Vagina (tissue), 2 donors: Measurements from ENCODE around the gene PMPCA. TPM values are rescaled to one million over a fixed set of nuclear protein-coding genes. Genes with fewer than 3 reads are reported as not detected.

ENCODE experiments used
- DNase-seq, 2 donors: peaks; one replicate each; pipeline ENCODE4 v3.0.0-alpha.2; 2017; ENCODE audit errors: extremely low spot score in 2 of 2
- H3K27ac ChIP-seq: fragments of 200-600 bp; sonication (generic); one replicate; pipeline ENCODE4 v1.5.1; 2019
- H3K27me3 ChIP-seq: fragments of 200-600 bp; sonication (generic); one replicate; pipeline ENCODE4 v1.5.1; 2019
- H3K36me3 ChIP-seq, 2 donors: fragments of 200-600 bp; sonication (generic); one replicate each; pipeline ENCODE4 v1.5.1; 2017 to 2019
- H3K4me1 ChIP-seq: fragments of 200-600 bp; sonication (generic); one replicate; pipeline ENCODE4 v1.5.1; 2019
- H3K4me3 ChIP-seq, 2 donors: fragments of 200-600 bp; sonication (generic); 1 replicate in 1 of 2; 2 replicates in 1 of 2; pipeline ENCODE4 v1.5.1; 2016 to 2019
- H3K9me3 ChIP-seq: fragments of 200-600 bp; sonication (generic); one replicate; pipeline ENCODE4 v1.5.1; 2019
- POLR2A ChIP-seq, 2 donors: fragments of 450-650 bp; IDR thresholded peaks; one replicate each; pipeline ENCODE4 v1.6.1; 2017; ENCODE audit warnings: antibody characterized with exemption in 2 of 2, mild to moderate bottlenecking in 2 of 2, moderate library complexity in 2 of 2
- POLR2AphosphoS5 ChIP-seq, 2 donors: sonication (generic); formaldehyde crosslinking; IDR thresholded peaks; one replicate each; pipeline ENCODE4 v1.9.0; 2017; ENCODE audit warnings: antibody characterized with exemption in 2 of 2, mild to moderate bottlenecking in 2 of 2, low read depth in 1 of 2; ENCODE audit not compliant: insufficient read depth in 1 of 2
- intact Hi-C: fragments of 100-400 bp; cut with DNase I; formaldehyde crosslinking; loops from one replicate; pipeline ENCODE4 v1.15.1; 2023
- total RNA-seq: library from RNA; depleted of rRNA; stranded (reverse); fragments of >200 nt; gene quantifications from one replicate; pipeline ENCODE4 v1.2.3, GENCODE V29; 2016
- TF ChIP-seq, protein P1 (sequence below), 3 experiments: fragments of 450-650 bp in 2 of 3; fragments of 200-600 bp in 1 of 3; sonication (generic) in 1 of 3; IDR thresholded peaks; one replicate each; pipeline ENCODE4 v1.5.1; 2017 to 2019; ENCODE audit warnings: antibody characterized with exemption in 3 of 3, mild to moderate bottlenecking in 2 of 3, moderate library complexity in 2 of 3

The PMPCA gene
- total RNA-seq, 1 donor from 2014 or later: 23.6 TPM

DNA sequence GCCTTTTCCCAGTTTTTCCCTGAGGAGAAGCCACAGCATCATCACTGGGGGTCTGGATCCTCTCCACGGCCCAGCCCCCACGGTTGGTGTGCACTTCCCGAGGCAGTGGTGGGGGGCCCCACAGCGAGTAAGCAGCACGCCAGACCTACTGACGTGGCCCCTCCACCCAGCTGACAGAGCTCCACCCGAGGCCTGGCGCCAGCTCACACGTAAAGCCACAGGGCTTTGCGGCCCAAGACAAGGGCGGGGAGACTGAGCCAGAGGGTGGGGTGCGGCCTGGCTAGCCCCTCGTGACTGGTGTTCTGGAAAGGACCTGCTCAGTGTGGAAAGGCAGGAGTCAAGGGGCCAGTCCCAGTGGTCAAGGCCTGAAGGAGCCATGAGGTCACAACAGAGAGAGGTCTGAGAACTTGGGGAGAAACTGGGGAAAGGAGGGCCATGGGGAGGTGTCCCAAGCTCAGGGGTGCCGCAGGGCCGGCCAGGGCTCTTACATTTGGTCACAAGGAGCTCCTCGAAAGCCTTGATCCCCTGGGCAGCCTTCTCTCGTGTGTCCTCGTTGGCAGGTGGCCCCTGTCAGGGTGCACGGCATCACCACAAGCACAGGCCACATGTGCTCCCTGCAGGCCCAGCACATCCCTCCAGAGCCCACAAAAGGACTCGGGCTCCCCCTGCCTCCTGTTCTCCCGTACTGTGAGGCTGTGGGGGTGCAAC is 16.0 kb upstream of the PMPCA start:
- H3K4me3 ChIP-seq: no peak overlapping the region
- DNase-seq: no peak
- no peaks in the 10 kb centered on the region for H3K9me3 ChIP-seq
- H3K27me3 ChIP-seq: no peaks in the 10 kb centered on the region
- peaks cover 0 to 78% of the 10 kb centered on the region in 2 donors for H3K36me3 ChIP-seq
- intact Hi-C loops: no loop called here
- H3K4me1 ChIP-seq: peaks cover 11% of the 10 kb centered on the region
- no peak overlapping the region for H3K27ac ChIP-seq
- TF ChIP-seq POLR2AphosphoS5 (IDR thresholded peaks at IDR 0.05; ENCODE audit: insufficient read depth in 1 of 2, low read depth in 1 of 2) (no peak), POLR2A (IDR thresholded peaks at IDR 0.05) (no peak)
- TF ChIP-seq, protein P1, sequence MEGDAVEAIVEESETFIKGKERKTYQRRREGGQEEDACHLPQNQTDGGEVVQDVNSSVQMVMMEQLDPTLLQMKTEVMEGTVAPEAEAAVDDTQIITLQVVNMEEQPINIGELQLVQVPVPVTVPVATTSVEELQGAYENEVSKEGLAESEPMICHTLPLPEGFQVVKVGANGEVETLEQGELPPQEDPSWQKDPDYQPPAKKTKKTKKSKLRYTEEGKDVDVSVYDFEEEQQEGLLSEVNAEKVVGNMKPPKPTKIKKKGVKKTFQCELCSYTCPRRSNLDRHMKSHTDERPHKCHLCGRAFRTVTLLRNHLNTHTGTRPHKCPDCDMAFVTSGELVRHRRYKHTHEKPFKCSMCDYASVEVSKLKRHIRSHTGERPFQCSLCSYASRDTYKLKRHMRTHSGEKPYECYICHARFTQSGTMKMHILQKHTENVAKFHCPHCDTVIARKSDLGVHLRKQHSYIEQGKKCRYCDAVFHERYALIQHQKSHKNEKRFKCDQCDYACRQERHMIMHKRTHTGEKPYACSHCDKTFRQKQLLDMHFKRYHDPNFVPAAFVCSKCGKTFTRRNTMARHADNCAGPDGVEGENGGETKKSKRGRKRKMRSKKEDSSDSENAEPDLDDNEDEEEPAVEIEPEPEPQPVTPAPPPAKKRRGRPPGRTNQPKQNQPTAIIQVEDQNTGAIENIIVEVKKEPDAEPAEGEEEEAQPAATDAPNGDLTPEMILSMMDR (IDR thresholded peaks at IDR 0.05): no peak

DNA sequence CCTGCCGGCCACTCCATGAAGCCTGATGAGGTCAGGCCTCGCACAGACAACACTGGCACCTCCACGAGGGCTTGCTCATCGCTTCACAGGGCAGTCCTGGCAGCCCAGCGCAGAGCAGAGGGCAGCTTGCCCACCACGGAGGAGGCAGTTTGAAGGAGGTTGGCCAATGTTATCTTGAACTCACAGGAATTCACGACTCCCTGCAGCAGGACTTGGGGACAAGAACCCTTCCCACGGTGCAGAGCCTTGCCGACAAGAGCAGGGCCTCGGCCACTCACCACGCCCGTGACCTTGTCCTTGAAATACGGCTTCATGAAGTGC is 15.5 kb upstream of the PMPCA start:
- intact Hi-C loops: no loop called here
- no peaks in the 10 kb centered on the region for H3K9me3 ChIP-seq
- H3K4me3 ChIP-seq: no peak overlapping the region
- DNase-seq: no peak
- TF ChIP-seq POLR2AphosphoS5 (IDR thresholded peaks at IDR 0.05; ENCODE audit: insufficient read depth in 1 of 2, low read depth in 1 of 2) (no peak), POLR2A (IDR thresholded peaks at IDR 0.05) (no peak)
- TF ChIP-seq, protein P1 (IDR thresholded peaks at IDR 0.05): no peak
- H3K4me1 ChIP-seq: peaks cover 13% of the 10 kb centered on the region
- no peaks in the 10 kb centered on the region for H3K27me3 ChIP-seq
- H3K36me3 ChIP-seq: peaks cover 0 to 73% of the 10 kb centered on the region in 2 donors
- no peak overlapping the region for H3K27ac ChIP-seq

DNA sequence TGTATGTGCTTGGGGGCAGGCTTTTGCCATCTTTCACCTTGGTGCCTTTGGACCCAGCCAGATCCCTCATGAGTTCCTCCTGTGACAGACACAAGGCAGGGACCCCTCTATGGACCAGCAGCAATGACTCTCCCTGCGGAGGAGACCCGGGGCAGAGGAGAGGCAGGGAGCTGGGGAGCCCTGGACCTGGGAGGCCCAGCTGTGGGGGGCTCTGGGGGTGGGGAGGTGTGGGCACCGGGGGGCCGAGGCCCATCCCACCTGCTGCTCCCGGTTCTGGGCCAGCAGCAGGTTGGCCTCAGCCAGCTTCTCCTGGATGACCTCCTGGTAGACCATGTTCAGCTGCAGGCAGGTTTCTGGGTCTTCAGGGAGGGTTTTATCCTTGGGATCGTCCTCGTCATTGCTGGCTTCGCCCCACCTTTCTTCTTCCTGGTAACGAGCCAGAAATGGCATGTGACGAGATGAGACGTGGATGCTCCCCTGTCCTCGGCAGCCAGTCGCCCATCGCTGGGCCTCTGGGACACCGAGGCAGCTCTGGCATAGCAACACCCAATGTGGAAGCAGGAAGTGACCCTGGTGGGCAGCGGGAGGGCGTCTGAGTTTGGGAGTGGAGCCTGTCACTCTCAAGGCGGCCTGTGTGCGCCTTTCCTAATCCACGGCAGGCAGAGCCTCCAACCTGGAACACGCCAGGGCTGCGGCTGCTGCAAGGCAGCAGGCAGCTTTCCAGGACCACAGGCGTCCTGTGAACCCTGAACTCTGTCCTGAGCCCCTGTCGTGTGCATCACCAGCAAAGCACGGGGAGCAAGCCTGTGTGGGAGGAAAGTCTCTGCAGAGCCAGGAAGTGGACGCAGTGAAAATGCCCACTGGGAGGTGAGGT is 14.9 kb upstream of the PMPCA start:
- H3K9me3 ChIP-seq: no peaks in the 10 kb centered on the region
- intact Hi-C loops: no loop called here
- TF ChIP-seq POLR2A (IDR thresholded peaks at IDR 0.05) (no peak), POLR2AphosphoS5 (IDR thresholded peaks at IDR 0.05; ENCODE audit: insufficient read depth in 1 of 2, low read depth in 1 of 2) (no peak)
- TF ChIP-seq, protein P1 (IDR thresholded peaks at IDR 0.05): no peak
- H3K27ac ChIP-seq: no peak overlapping the region
- no peaks in the 10 kb centered on the region for H3K27me3 ChIP-seq
- no peak overlapping the region for H3K4me3 ChIP-seq
- no peak for DNase-seq
- peaks cover 18% of the 10 kb centered on the region for H3K4me1 ChIP-seq
- peaks cover 0 to 72% of the 10 kb centered on the region in 2 donors for H3K36me3 ChIP-seq

DNA sequence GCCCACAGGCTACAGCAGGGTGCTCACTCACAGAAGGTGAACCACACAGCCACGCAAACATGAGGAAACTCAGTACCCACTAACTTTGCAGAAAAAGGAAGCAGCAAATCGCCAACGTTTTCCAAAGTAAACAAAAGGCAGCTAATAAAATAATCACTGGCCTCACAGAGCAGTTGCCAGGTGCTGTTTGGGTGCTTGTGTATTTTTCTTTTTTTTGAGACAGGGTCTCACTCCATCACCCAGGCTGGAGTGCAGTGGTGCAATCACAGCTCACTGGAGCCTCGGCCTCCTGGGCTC is 14.3 kb upstream of the PMPCA start:
- peaks cover 21% of the 10 kb centered on the region for H3K4me1 ChIP-seq
- H3K27me3 ChIP-seq: no peaks in the 10 kb centered on the region
- no peak overlapping the region for H3K27ac ChIP-seq
- no peaks in the 10 kb centered on the region for H3K9me3 ChIP-seq
- intact Hi-C loops: no loop called here
- no peak for TF ChIP-seq POLR2A (IDR thresholded peaks at IDR 0.05)
- TF ChIP-seq, protein P1 (IDR thresholded peaks at IDR 0.05): no peak
- TF ChIP-seq POLR2AphosphoS5 (IDR thresholded peaks at IDR 0.05; ENCODE audit: insufficient read depth in 1 of 2, low read depth in 1 of 2): no peak
- H3K4me3 ChIP-seq: no peak overlapping the region
- no peak for DNase-seq
- peaks cover 0 to 68% of the 10 kb centered on the region in 2 donors for H3K36me3 ChIP-seq

DNA sequence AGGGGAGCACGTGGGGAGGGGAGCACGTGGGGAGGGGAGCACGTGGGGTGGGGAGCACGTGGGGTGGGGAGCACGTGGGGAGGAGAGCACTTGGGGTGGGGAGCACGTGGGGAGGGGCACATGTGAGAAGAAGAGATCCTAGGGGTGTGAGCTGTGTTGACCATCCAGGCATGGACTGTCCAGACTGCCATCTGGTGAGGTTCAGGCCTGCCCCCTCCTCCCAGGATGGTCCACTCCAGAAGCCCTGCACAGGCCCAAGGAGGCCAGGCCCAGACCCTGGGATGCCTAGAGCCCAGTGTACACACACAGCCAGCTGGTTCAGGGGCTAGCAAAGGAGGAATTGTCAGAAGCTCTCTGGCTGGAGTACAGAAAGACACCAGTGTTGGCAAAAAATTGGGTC is 12.8 kb upstream of the PMPCA start:
- DNase-seq: no peak
- intact Hi-C loops: no loop called here
- no peaks in the 10 kb centered on the region for H3K27me3 ChIP-seq
- no peak for TF ChIP-seq POLR2AphosphoS5 (IDR thresholded peaks at IDR 0.05; ENCODE audit: insufficient read depth in 1 of 2, low read depth in 1 of 2)
- TF ChIP-seq, protein P1 (IDR thresholded peaks at IDR 0.05): no peak
- TF ChIP-seq POLR2A (IDR thresholded peaks at IDR 0.05): no peak
- peaks cover 0 to 53% of the 10 kb centered on the region in 2 donors for H3K36me3 ChIP-seq
- no peak overlapping the region for H3K4me3 ChIP-seq
- no peaks in the 10 kb centered on the region for H3K9me3 ChIP-seq
- peaks cover 21% of the 10 kb centered on the region for H3K4me1 ChIP-seq
- no peak overlapping the region for H3K27ac ChIP-seq
